H1 (cell line): ENCODE results near the gene CACNA2D4. TPM values are rescaled to one million over a fixed set of nuclear protein-coding genes. Genes with fewer than 3 reads are reported as not detected.

Experiments used
- CHD2 ChIP-seq: IDR thresholded peaks from 2 replicates; pipeline ENCODE4 v1.6.1; 2012; ENCODE audit warnings: low read length, improper control_type of control experiment
- EZH2 ChIP-seq: fragments of 200-600 bp; sonication (generic); IDR thresholded peaks from 2 replicates; pipeline ENCODE4 v1.7.1; 2012; ENCODE audit warnings: low read depth, mild to moderate bottlenecking, moderate library complexity, low read length, inconsistent platforms; ENCODE audit not compliant: severe bottlenecking
- polyA plus RNA-seq, 7 experiments: library from polyadenylated mRNA; depleted of rRNA in 3 of 7; stranded (reverse) in 5 of 7; unstranded in 2 of 7; fragments of >200 nt in 5 of 7; fragments of 200-250 nt in 2 of 7; gene quantifications; 1 replicate in 5 of 7; 2 replicates in 1 of 7; 4 replicates in 1 of 7; pipeline versions ENCODE4 v1.2.1 to v1.2.3, GENCODE V29; 2011 to 2013; ENCODE audit warnings: missing spikeins in 2 of 7, mixed read lengths in 2 of 7
- total RNA-seq: library from RNA; stranded (reverse); fragmentation: NEBNext Ultra II Directional; extraction: Animal tissue kit (Norgen Biotek cat#: 25700); gene quantifications from 2 replicates; pipeline ENCODE4 v1.2.1, GENCODE V29; 2021

The CACNA2D4 gene
- total and polyA plus RNA-seq, 2 of the 8 experiments (the other 6 are each of a cell fraction or from before 2014, with no cell fraction given) = 0.44 to 0.88 TPM

DNA sequence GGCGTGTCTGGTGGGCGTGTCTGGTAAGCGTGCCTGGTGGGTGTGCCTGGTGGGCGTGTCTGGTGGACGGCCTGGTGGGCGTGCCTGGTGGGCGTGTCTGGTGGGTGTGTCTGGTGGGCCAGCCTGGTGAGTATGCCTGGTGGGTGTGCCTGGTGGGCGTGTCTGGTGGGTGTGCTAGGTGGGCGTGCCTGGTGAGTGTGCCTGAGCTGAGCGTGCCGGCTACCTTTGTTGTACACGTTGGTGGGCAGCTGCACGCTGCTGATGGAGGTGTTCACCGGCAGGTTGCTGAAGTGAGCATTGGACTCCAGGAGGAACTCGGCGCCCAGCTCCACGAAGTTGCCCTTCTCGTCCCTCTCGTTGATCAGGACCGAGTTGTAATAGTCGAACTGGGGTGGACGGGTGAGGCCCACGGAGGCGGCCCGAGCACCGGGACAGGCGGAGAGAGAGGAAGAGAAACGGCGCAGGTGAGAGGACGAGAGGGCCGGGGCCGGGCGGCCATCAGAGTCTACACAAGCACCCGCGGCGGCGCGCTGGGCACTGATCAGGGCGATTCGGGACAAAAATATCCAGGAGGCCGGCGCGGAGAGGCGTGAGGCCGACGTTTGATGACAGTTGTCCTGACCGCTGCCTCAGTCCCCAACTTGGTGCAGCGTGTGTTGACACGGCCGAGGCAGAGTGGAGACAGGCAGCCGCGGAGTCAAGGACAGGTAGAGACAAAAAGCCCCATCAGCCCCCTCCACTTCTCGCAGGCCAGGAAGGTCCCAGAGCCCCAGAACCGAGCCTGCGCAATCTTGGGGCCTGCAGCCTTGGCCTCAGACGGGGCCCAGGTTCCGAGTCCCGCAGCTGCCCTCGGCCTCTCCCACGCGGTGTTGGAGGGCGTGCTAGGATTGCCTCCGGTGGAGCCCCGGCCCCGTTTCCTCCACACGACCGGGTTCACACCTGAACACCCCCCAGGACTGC, 10.5 kb downstream of the CACNA2D4 start (continued):
- TF ChIP-seq EZH2 (no peak), CHD2 (no peak)
